Prostate gland (tissue), 2 donors: ENCODE measurements around the gene CAMK2B. TPM values are rescaled to one million over a fixed set of nuclear protein-coding genes. Genes with fewer than 3 reads are reported as not detected.

Experiments used
- DNase-seq: peaks from one replicate; pipeline ENCODE4 v3.0.0-alpha.2; 2019; ENCODE audit warnings: low spot score
- H3K27ac ChIP-seq, 2 donors: fragments of 200-600 bp; sonication (generic); 2 replicates each; pipeline ENCODE4 v1.5.1; 2017 to 2019
- H3K27me3 ChIP-seq: fragments of 200-600 bp; sonication (generic); replicated peaks from 2 replicates; pipeline ENCODE4 v1.5.1; 2019; ENCODE audit not compliant: insufficient read depth
- H3K36me3 ChIP-seq, 2 donors: fragments of 200-600 bp; sonication (generic); 1 replicate in 1 of 2; 2 replicates in 1 of 2; pipeline versions ENCODE4 v1.5.1 to v1.8.1; 2017 to 2019
- H3K4me1 ChIP-seq: fragments of 200-600 bp; sonication (generic); replicated peaks from 2 replicates; pipeline ENCODE4 v1.5.1; 2019
- H3K4me3 ChIP-seq, 2 donors: fragments of 200-600 bp; sonication (generic); 2 replicates each; pipeline ENCODE4 v1.5.1; 2017 to 2019
- H3K9me3 ChIP-seq: fragments of 200-600 bp; sonication (generic); 2 replicates; pipeline ENCODE4 v1.5.1; 2017
- CTCF ChIP-seq, 4 experiments: fragments of 200-600 bp in 2 of 4; fragments of 450-650 bp in 2 of 4; sonication (generic) in 2 of 4; IDR thresholded peaks; 1 replicate in 3 of 4; 2 replicates in 1 of 4; pipeline ENCODE4 v1.5.1; 2016 to 2019; ENCODE audit warnings: antibody characterized with exemption in 4 of 4, mild to moderate bottlenecking in 2 of 4, moderate library complexity in 2 of 4
- POLR2A ChIP-seq: fragments of 450-650 bp; IDR thresholded peaks from one replicate; pipeline ENCODE4 v1.6.1; 2016; ENCODE audit warnings: antibody characterized with exemption, mild to moderate bottlenecking
- POLR2AphosphoS5 ChIP-seq: sonication (generic); formaldehyde crosslinking; IDR thresholded peaks from one replicate; pipeline ENCODE4 v1.6.1; 2017; ENCODE audit warnings: antibody characterized with exemption
- WGBS: methylation state at CpG from one replicate; pipeline ENCODE4 v1.1.5; 2018; 5-methylcytosine and 5-hydroxymethylcytosine counted together
- intact Hi-C: fragments of 100-400 bp; cut with DNase I; formaldehyde crosslinking; loops from one replicate; pipeline ENCODE4 v1.14.2; 2022
- total RNA-seq, 2 donors: library from RNA; depleted of rRNA; stranded (reverse); fragments of >200 nt; gene quantifications; one replicate each; pipeline ENCODE4 v1.1.0, GENCODE V29; 2016

The CAMK2B gene
- total RNA-seq, 2 donors from 2014 or later, result 5.7 to 16.9 TPM

- Histone ChIP-seq H3K27ac (no peak overlapping the region), H3K36me3 (no peaks in the 10 kb centered on the region)
These were observed 23.7 kb upstream of the CAMK2B start for GRCh38 chr7:44348851-44349781.

GRCh38 chr7:44348300-44348699 lies 22.9 kb upstream of the CAMK2B start:
- Histone ChIP-seq H3K9me3 (no peaks in the 10 kb centered on the region), H3K27ac (no peak overlapping the region), H3K4me1 (no peaks in the 10 kb centered on the region), H3K36me3 (no peaks in the 10 kb centered on the region), H3K27me3 (no peaks in the 10 kb centered on the region), H3K4me3 (no peak overlapping the region)
- intact Hi-C loops, result no loop called here
- no peak for TF ChIP-seq POLR2A
- TF ChIP-seq CTCF (IDR thresholded peaks at IDR 0.05), result no peak
- no peak for TF ChIP-seq POLR2AphosphoS5
- DNase-seq, result no peak
- WGBS, result 83% methylated on average over 2 of the region's 2 CpGs

More at GRCh38 chr7:44348851-44349781, 23.7 kb upstream of the CAMK2B start:
- no peak for TF ChIP-seq POLR2A
- TF ChIP-seq POLR2AphosphoS5, result no peak
- TF ChIP-seq CTCF (IDR thresholded peaks at IDR 0.05), result no peak
- Histone ChIP-seq H3K27me3 (no peaks in the 10 kb centered on the region), H3K9me3 (no peaks in the 10 kb centered on the region), H3K4me3 (no peak overlapping the region), H3K4me1 (no peaks in the 10 kb centered on the region)
- intact Hi-C loops, result no loop called here
- WGBS, result 66% methylated on average over 9 of the region's 9 CpGs
- DNase-seq, result no peak

- intact Hi-C loops, result no loop called here
- TF ChIP-seq POLR2A, result no peak
- TF ChIP-seq POLR2AphosphoS5, result no peak
- TF ChIP-seq CTCF (IDR thresholded peaks at IDR 0.05), result no peak
- DNase-seq, result no peak
These were observed 22.2 kb upstream of the CAMK2B start for GRCh38 chr7:44347546-44348114.

GRCh38 chr7:44346063-44346462 lies 20.7 kb upstream of the CAMK2B start:
- DNase-seq, result no peak
- H3K9me3 ChIP-seq, result no peaks in the 10 kb centered on the region
- no peaks in the 10 kb centered on the region for H3K27me3 ChIP-seq
- H3K4me3 ChIP-seq, result no peak overlapping the region
- H3K27ac ChIP-seq, result no peak overlapping the region
- intact Hi-C loops, result no loop called here
- no peaks in the 10 kb centered on the region for H3K36me3 ChIP-seq
- TF ChIP-seq POLR2A (no peak), CTCF (IDR thresholded peaks at IDR 0.05) (no peak), POLR2AphosphoS5 (no peak)
- no peaks in the 10 kb centered on the region for H3K4me1 ChIP-seq
- WGBS, result 99% methylated on average over 2 of the region's 2 CpGs

More at GRCh38 chr7:44347546-44348114, 22.2 kb upstream of the CAMK2B start:
- Histone ChIP-seq H3K36me3 (no peaks in the 10 kb centered on the region), H3K27me3 (no peaks in the 10 kb centered on the region), H3K27ac (no peak overlapping the region), H3K9me3 (no peaks in the 10 kb centered on the region), H3K4me3 (no peak overlapping the region), H3K4me1 (no peaks in the 10 kb centered on the region)
